ENCODE measurements around the gene PATL2. TPM values are rescaled to one million over a fixed set of nuclear protein-coding genes. Genes with fewer than 3 reads are reported as not detected.
"Not testable (repeated sequence)": the region's sequence is repeated elsewhere in the genome, so short reads cannot be mapped to it uniquely, and the experiment has no call there.

The PATL2 gene
- total RNA-seq, 2 experiments from 2014 or later, result 4.8 to 8.8 TPM

- CTCF ChIA-PET (ENCODE audit: unreplicated experiment), result no interaction called here
Observed at GRCh38 chr15:44641651-44642050, 69.5 kb downstream of the PATL2 start.

GRCh38 chr15:44636976-44637375, 74.1 kb downstream of the PATL2 start:
- POLR2A ChIA-PET, result interaction anchor here (1.6 kb wide), 1 partner anchor 94 kb away, joined by 4 read pairs; no protein-coding TSS in a partner anchor
- CTCF ChIA-PET (ENCODE audit: unreplicated experiment), result no interaction called here
- Histone ChIP-seq H3K36me3 (ENCODE audit: insufficient read depth, low read length) (peaks cover 82% of the 10 kb centered on the region), H4K20me1 (ENCODE audit: insufficient read depth, low read length) (no peaks in the 10 kb centered on the region), H2AFZ (ENCODE audit: low read length) (no peak overlapping the region), H3K4me3 (ENCODE audit: low read depth, low read length, poor library complexity, severe bottlenecking) (no peak overlapping the region), H3K9me3 (ENCODE audit: low read length) (peaks cover 4% of the 10 kb centered on the region), H3K9me2 (ENCODE audit: insufficient read depth, low read length) (no peaks in the 10 kb centered on the region), H3K27ac (ENCODE audit: low read depth, low read length, poor library complexity, severe bottlenecking) (no peak overlapping the region), H3K4me2 (ENCODE audit: low read length) (no peak overlapping the region), H3K79me2 (ENCODE audit: insufficient read depth, low read depth, low read length) (no peaks in the 10 kb centered on the region), H3K4me1 (ENCODE audit: insufficient read depth, low read length, poor library complexity, severe bottlenecking) (no peaks in the 10 kb centered on the region)
- intact Hi-C loops (cut with micrococcal nuclease; ENCODE audit: unreplicated experiment), result no loop called here
- BruUV-seq (replicated peaks), result no TSS peak
- TF ChIP-seq EZH2phosphoT487 (IDR thresholded peaks at IDR 0.05; ENCODE audit: borderline replicate concordance, low read depth, low read length) (no peak), CTCF (conservative IDR thresholded peaks at IDR 0.05; ENCODE audit: low read length) (no peak)
- no peak for DNase-seq (ENCODE audit: low spot score)

More at GRCh38 chr15:44641651-44642050, 69.5 kb downstream of the PATL2 start:
- H3K4me2 ChIP-seq (ENCODE audit: low read length), result no peak overlapping the region
- BruUV-seq (replicated peaks), result no TSS peak
- peaks cover 4% of the 10 kb centered on the region for H3K9me3 ChIP-seq (ENCODE audit: low read length)
- peaks cover 16% of the 10 kb centered on the region; the same call in 1 of the 2 replicates for H3K79me2 ChIP-seq (ENCODE audit: insufficient read depth, low read depth, low read length)
- POLR2A ChIA-PET, result interaction anchor here (0.6 to 1.0 kb wide), 3 partner anchors 10 to 175 kb away, joined by 3 to 6 read pairs (median 4); partner anchors contain the start of gene SPG11
- H3K4me1 ChIP-seq (ENCODE audit: insufficient read depth, low read length, poor library complexity, severe bottlenecking), result no peaks in the 10 kb centered on the region
- no peak for TF ChIP-seq EZH2phosphoT487 (IDR thresholded peaks at IDR 0.05; ENCODE audit: borderline replicate concordance, low read depth, low read length)
- no peak for TF ChIP-seq CTCF (conservative IDR thresholded peaks at IDR 0.05; ENCODE audit: low read length)
- no peak overlapping the region for H3K4me3 ChIP-seq (ENCODE audit: low read depth, low read length, poor library complexity, severe bottlenecking)
- H4K20me1 ChIP-seq (ENCODE audit: insufficient read depth, low read length), result no peaks in the 10 kb centered on the region
- peaks cover 86% of the 10 kb centered on the region for H3K36me3 ChIP-seq (ENCODE audit: insufficient read depth, low read length)
- no peak overlapping the region for H2AFZ ChIP-seq (ENCODE audit: low read length)
- H3K9me2 ChIP-seq (ENCODE audit: insufficient read depth, low read length), result no peaks in the 10 kb centered on the region
- intact Hi-C loops (cut with micrococcal nuclease; ENCODE audit: unreplicated experiment), result no loop called here
- H3K27ac ChIP-seq (ENCODE audit: low read depth, low read length, poor library complexity, severe bottlenecking), result no peak overlapping the region
- no peak for DNase-seq (ENCODE audit: low spot score)

GRCh38 chr15:44633603-44634002, 77.5 kb downstream of the PATL2 start:
- no TSS peak for BruUV-seq (replicated peaks)
- peaks cover 4% of the 10 kb centered on the region for H3K9me3 ChIP-seq (ENCODE audit: low read length)
- DNase-seq (ENCODE audit: low spot score), result no peak
- intact Hi-C loops (cut with micrococcal nuclease; ENCODE audit: unreplicated experiment), result no loop called here
- H3K4me3 ChIP-seq (ENCODE audit: low read depth, low read length, poor library complexity, severe bottlenecking), result no peak overlapping the region
- no peak overlapping the region for H3K4me2 ChIP-seq (ENCODE audit: low read length)
- H2AFZ ChIP-seq (ENCODE audit: low read length), result no peak overlapping the region
- no peaks in the 10 kb centered on the region for H4K20me1 ChIP-seq (ENCODE audit: insufficient read depth, low read length)
- H3K4me1 ChIP-seq (ENCODE audit: insufficient read depth, low read length, poor library complexity, severe bottlenecking), result no peaks in the 10 kb centered on the region
- ChIA-PET CTCF (ENCODE audit: unreplicated experiment) (no interaction called here), POLR2A (interaction anchor here (0.6 to 0.9 kb wide), 3 partner anchors 9 to 516 kb away, joined by 3 to 7 read pairs (median 4); no protein-coding TSS in a partner anchor)
- no peaks in the 10 kb centered on the region for H3K79me2 ChIP-seq (ENCODE audit: insufficient read depth, low read depth, low read length)
- TF ChIP-seq EZH2phosphoT487 (IDR thresholded peaks at IDR 0.05; ENCODE audit: borderline replicate concordance, low read depth, low read length) (no peak), CTCF (conservative IDR thresholded peaks at IDR 0.05; ENCODE audit: low read length) (no peak)
- H3K27ac ChIP-seq (ENCODE audit: low read depth, low read length, poor library complexity, severe bottlenecking), result no peak overlapping the region
- H3K36me3 ChIP-seq (ENCODE audit: insufficient read depth, low read length), result peaks cover 83% of the 10 kb centered on the region
- no peaks in the 10 kb centered on the region for H3K9me2 ChIP-seq (ENCODE audit: insufficient read depth, low read length)

- H2AFZ ChIP-seq (ENCODE audit: low read length); intact Hi-C loops (cut with micrococcal nuclease; ENCODE audit: unreplicated experiment); H3K4me3 ChIP-seq (ENCODE audit: low read depth, low read length, poor library complexity, severe bottlenecking); H3K4me1 ChIP-seq (ENCODE audit: insufficient read depth, low read length, poor library complexity, severe bottlenecking); BruUV-seq (replicated peaks); H3K9me3 ChIP-seq (ENCODE audit: low read length); H3K79me2 ChIP-seq (ENCODE audit: insufficient read depth, low read depth, low read length); H3K27ac ChIP-seq (ENCODE audit: low read depth, low read length, poor library complexity, severe bottlenecking); H3K9me2 ChIP-seq (ENCODE audit: insufficient read depth, low read length); CTCF ChIA-PET (ENCODE audit: unreplicated experiment); DNase-seq (ENCODE audit: low spot score); H3K4me2 ChIP-seq (ENCODE audit: low read length); H4K20me1 ChIP-seq (ENCODE audit: insufficient read depth, low read length): not testable (repeated sequence)
- POLR2A ChIA-PET, result interaction anchor here (0.6 to 1.0 kb wide), 2 partner anchors 8 to 17 kb away, joined by 3 to 4 read pairs; no protein-coding TSS in a partner anchor
- H3K36me3 ChIP-seq (ENCODE audit: insufficient read depth, low read length), result peaks cover 90% of the 10 kb centered on the region
Observed at GRCh38 chr15:44625286-44625685, 85.8 kb downstream of the PATL2 start.

Measured in OCI-LY7 (cell line).